A549 treated with CORT108297 at 1 μM for 4 hours (cell line): ENCODE measurements around the gene EIF4E. TPM values are rescaled to one million over a fixed set of nuclear protein-coding genes. Genes with fewer than 3 reads are reported as not detected.

ENCODE experiments used
- total RNA-seq: library from RNA; stranded (reverse); fragments of 200-300 nt; extraction: Qiagen RNA extraction; gene quantifications from 5 replicates; pipeline ENCODE4 v1.2.3, GENCODE V29; 2022

EIF4E gene, protein sequence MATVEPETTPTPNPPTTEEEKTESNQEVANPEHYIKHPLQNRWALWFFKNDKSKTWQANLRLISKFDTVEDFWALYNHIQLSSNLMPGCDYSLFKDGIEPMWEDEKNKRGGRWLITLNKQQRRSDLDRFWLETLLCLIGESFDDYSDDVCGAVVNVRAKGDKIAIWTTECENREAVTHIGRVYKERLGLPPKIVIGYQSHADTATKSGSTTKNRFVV
- total RNA-seq = 79.3 to 187 TPM (median 86.1 TPM) in 5 replicates

DNA sequence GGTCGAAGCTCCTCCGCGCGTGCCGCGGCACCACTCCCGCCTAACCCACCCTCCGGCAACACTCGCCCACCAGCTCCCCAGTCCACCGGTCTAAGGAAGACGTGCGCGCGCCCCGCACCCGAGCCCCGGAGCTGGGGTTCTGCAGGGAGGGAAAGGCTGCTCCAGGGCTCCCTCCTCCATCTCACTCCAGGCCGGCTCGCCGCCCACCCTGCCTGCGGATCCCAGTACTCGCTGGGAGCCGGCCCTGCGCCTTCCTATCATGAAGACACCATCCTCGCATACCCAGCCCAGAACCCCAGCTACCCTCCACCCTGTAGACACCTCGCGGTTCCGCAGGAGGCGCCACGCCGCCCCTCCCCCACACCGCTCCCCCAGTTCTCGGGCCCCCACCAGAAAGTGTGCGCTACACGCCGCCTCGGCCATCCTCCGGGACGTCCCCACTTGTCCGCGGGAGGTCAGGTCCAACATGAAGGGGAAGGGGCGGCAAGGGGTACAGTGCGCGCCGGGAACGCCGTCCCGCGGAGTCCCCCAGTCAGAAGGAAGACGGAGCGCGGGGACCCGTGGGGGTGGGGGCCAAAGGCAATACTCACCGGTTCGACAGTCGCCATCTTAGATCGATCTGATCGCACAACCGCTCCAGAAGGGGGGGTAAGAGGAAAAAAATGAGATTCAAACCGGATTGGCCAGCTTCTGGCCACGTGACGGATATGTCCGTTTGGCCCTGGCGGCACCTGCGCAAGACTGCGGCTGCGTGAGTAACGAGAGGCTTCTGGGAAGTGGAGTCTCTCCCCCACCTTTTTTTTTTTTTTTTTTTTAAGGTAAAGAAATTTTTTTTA lies at the start of gene EIF4E:
TSS of gene EIF4E (minus strand) at position 629 of the 836 bp plus-strand sequence. CDS start at position 608, 21 bp downstream.

Other genes starting within 250 kb of the EIF4E start
- 44.6 to 95.5 TPM (median 49.7 TPM) in 5 replicates for gene METAP1, start 66.6 kb upstream of the EIF4E start, total RNA-seq
- gene ADH5, start 159.7 kb upstream of the EIF4E start, total RNA-seq = 102 to 133 TPM (median 105 TPM) in 5 replicates
- gene ADH4, start 215.2 kb upstream of the EIF4E start, total RNA-seq = 0.07 TPM in 1 of 5 replicates, not detected in the others